Measurements from ENCODE around the gene UBE2H. TPM values are rescaled to one million over a fixed set of nuclear protein-coding genes. Genes with fewer than 3 reads are reported as not detected.

Gene UBE2H
- total RNA-seq, 3 donors from 2014 or later = 39.6 to 85.9 (median 40.0) TPM

- ATAC-seq (no peak), DNase-seq (no peak)
- Histone ChIP-seq H3K36me3 (ENCODE audit: low read depth) (no peaks in the 10 kb centered on the region), H3K9me3 (no peaks in the 10 kb centered on the region), H3K4me1 (ENCODE audit: low read depth) (no peaks in the 10 kb centered on the region), H3K4me3 (no peak overlapping the region)
- TF ChIP-seq CTCF (IDR thresholded peaks at IDR 0.05) = no peak
- intact Hi-C loops (cut with DNase I, micrococcal nuclease) = no loop called here
Measured at GRCh38 chr7:129858490-129858889, 94.3 kb downstream of the UBE2H start.

- H3K9me3 ChIP-seq = no peaks in the 10 kb centered on the region
- TF ChIP-seq CTCF (IDR thresholded peaks at IDR 0.05) = no peak
- intact Hi-C loops (cut with DNase I, micrococcal nuclease) = no loop called here
- ATAC-seq (no peak), DNase-seq (no peak)
- no peaks in the 10 kb centered on the region for H3K4me1 ChIP-seq (ENCODE audit: low read depth)
- H3K36me3 ChIP-seq (ENCODE audit: low read depth) = no peaks in the 10 kb centered on the region
- no peak overlapping the region for H3K4me3 ChIP-seq
Measured at GRCh38 chr7:129857313-129857712, 95.4 kb downstream of the UBE2H start.

- peak; percentile 86 for ATAC-seq
- no peaks in the 10 kb centered on the region for H3K36me3 ChIP-seq (ENCODE audit: low read depth)
- H3K4me1 ChIP-seq (ENCODE audit: low read depth) = no peaks in the 10 kb centered on the region
- intact Hi-C loops (cut with DNase I, micrococcal nuclease) = no loop called here
- no peak overlapping the region for H3K4me3 ChIP-seq
- H3K9me3 ChIP-seq = no peaks in the 10 kb centered on the region
- DNase-seq = no peak
- no peak for TF ChIP-seq CTCF (IDR thresholded peaks at IDR 0.05)
Measured at GRCh38 chr7:129855935-129856717, 96.6 kb downstream of the UBE2H start.

- intact Hi-C loops (cut with DNase I, micrococcal nuclease) = no loop called here
- ATAC-seq (no peak), DNase-seq (no peak)
- H3K36me3 ChIP-seq (ENCODE audit: low read depth) = no peaks in the 10 kb centered on the region
- no peak for TF ChIP-seq CTCF (IDR thresholded peaks at IDR 0.05)
- H3K4me3 ChIP-seq = no peak overlapping the region
- H3K4me1 ChIP-seq (ENCODE audit: low read depth) = no peaks in the 10 kb centered on the region
- H3K9me3 ChIP-seq = no peaks in the 10 kb centered on the region
Measured at GRCh38 chr7:129855234-129855673, 97.5 kb downstream of the UBE2H start.

GRCh38 chr7:129854401-129854800 is 98.4 kb downstream of the UBE2H start:
- Histone ChIP-seq H3K4me3 (no peak overlapping the region), H3K4me1 (ENCODE audit: low read depth) (no peaks in the 10 kb centered on the region), H3K36me3 (ENCODE audit: low read depth) (no peaks in the 10 kb centered on the region), H3K9me3 (no peaks in the 10 kb centered on the region)
- no peak for TF ChIP-seq CTCF (IDR thresholded peaks at IDR 0.05)
- no peak for ATAC-seq
- intact Hi-C loops (cut with DNase I, micrococcal nuclease) = no loop called here
- DNase-seq = no peak
